ENCODE measurements around the gene SAMSN1. TPM values are rescaled to one million over a fixed set of nuclear protein-coding genes. Genes with fewer than 3 reads are reported as not detected.

The SAMSN1 gene
- total RNA-seq, 1 donor from 2014 or later: 42.4 TPM

- DNase-seq (ENCODE audit: low spot score): no peak
Observed at GRCh38 chr21:14448784-14449183, 97.3 kb downstream of the SAMSN1 start.

- no peak for DNase-seq (ENCODE audit: low spot score)
Observed at GRCh38 chr21:14438211-14438610, 107.9 kb downstream of the SAMSN1 start.

- no peak for DNase-seq (ENCODE audit: low spot score)
Observed at GRCh38 chr21:14435423-14435822, 110.7 kb downstream of the SAMSN1 start.

Other genes with a start within 250 kb of the SAMSN1 start
- gene HSPA13, start 163.2 kb downstream of the SAMSN1 start, total RNA-seq: 24.0 TPM